K562 (cell line): Measurements from ENCODE around the gene C1orf21. TPM values are rescaled to one million over a fixed set of nuclear protein-coding genes. Genes with fewer than 3 reads are reported as not detected.

Experiments
- ATAC-seq: fragments of 200-7000 bp; cut with Tn5 transposase; 3 replicates; pipeline ENCODE4 v1.9.1; 2020; ENCODE audit warnings: moderate library complexity
- BruUV-seq: library from RNA; stranded (reverse); fragments of 400-500 nt; replicated peaks from 2 replicates; lab custom pipeline; 2021; lab: Mats Ljungman, UMichigan
- CTCF ChIA-PET: fragments of 300-600 bp; formaldehyde crosslinking; extraction: SDS; loops from one replicate; lab custom pipeline; 2021; ENCODE audit warnings: low intra/inter-chr PET ratio; lab: Yijun Ruan, JAX
- POLR2A ChIA-PET: fragments of 300-600, 350-650 bp; sonication (Branson Sonifier 250); formaldehyde crosslinking; extraction: SDS; loops from one replicate; lab custom pipeline; 2021; ENCODE audit warnings: antibody characterized with exemption, inconsistent platforms; lab: Yijun Ruan, JAX
- DNase-seq, 4 experiments: peaks; one replicate each; pipeline versions ENCODE4 v3.0.0 to v3.0.0-alpha.2; 2011 to 2018; ENCODE audit warnings: low spot score in 3 of 4, mixed read lengths in 3 of 4; ENCODE audit errors: extremely low read depth in 1 of 4
- FAIRE-seq: peaks from 2 replicates; lab custom pipeline; 2011; peaks lifted over from hg19 to GRCh38; lab: Jason Lieb, UNC
- H2AFZ ChIP-seq: 2 replicates; pipeline ENCODE4 v1.6.0; 2011; ENCODE audit warnings: low read depth, low read length, control low read depth, inconsistent platforms
- H3K27ac ChIP-seq: fragments of 200-600 bp; 3 replicates; pipeline ENCODE4 v1.8.0; 2011; ENCODE audit warnings: low read depth, mild to moderate bottlenecking, control low read depth, inconsistent platforms, low read length, moderate library complexity, mixed read lengths; ENCODE audit errors: extremely low read depth
- H3K27me3 ChIP-seq, 2 experiments: fragments of 300-600 bp in 1 of 2; 2 replicates in 1 of 2; 3 replicates in 1 of 2; pipeline versions ENCODE4 v1.6.0 to v1.8.0; 2011; ENCODE audit warnings: inconsistent platforms in 2 of 2, low read length in 2 of 2, mild to moderate bottlenecking in 1 of 2, mixed read lengths in 1 of 2, moderate library complexity in 1 of 2; ENCODE audit not compliant: control insufficient read depth in 2 of 2, insufficient read depth in 2 of 2
- H3K36me3 ChIP-seq: fragments of 300-600 bp; 3 replicates; pipeline ENCODE4 v1.8.0; 2011; ENCODE audit warnings: mild to moderate bottlenecking, low read length, inconsistent platforms; ENCODE audit not compliant: control insufficient read depth, insufficient read depth
- H3K4me1 ChIP-seq, 2 experiments: fragments of 200-600 bp in 1 of 2; replicated peaks in 1 of 2; 2 replicates in 1 of 2; 3 replicates in 1 of 2; pipeline versions ENCODE4 v1.5.1 to v1.8.0; 2011; ENCODE audit warnings: inconsistent platforms in 2 of 2, low read length in 2 of 2, mild to moderate bottlenecking in 1 of 2, mixed read lengths in 1 of 2, moderate library complexity in 1 of 2; ENCODE audit not compliant: control insufficient read depth in 2 of 2, insufficient read depth in 2 of 2
- H3K4me2 ChIP-seq: 2 replicates; pipeline ENCODE4 v1.6.1; 2011; ENCODE audit warnings: low read length, control low read depth, inconsistent platforms, mixed read lengths; ENCODE audit not compliant: insufficient read depth
- H3K4me3 ChIP-seq: fragments of 200-600 bp; sonication (generic), shearing (Covaris generic); 2 replicates; pipeline ENCODE4 v1.5.1; 2016; ENCODE audit warnings: control low read depth, inconsistent platforms
- H3K79me2 ChIP-seq: fragments of 200-600 bp; 3 replicates; pipeline ENCODE4 v1.8.0; 2011; ENCODE audit warnings: low read length, inconsistent platforms; ENCODE audit not compliant: control insufficient read depth, insufficient read depth
- H3K9ac ChIP-seq, 2 experiments: 2 replicates each; pipeline versions ENCODE4 v1.6.0 to v1.6.1; 2011; ENCODE audit warnings: low read depth in 2 of 2, low read length in 2 of 2, control low read depth in 1 of 2, inconsistent platforms in 1 of 2, mild to moderate bottlenecking in 1 of 2, mixed read lengths in 1 of 2; ENCODE audit not compliant: insufficient read depth in 1 of 2
- H3K9me1 ChIP-seq: one replicate; pipeline ENCODE4 v1.6.0; 2011; ENCODE audit warnings: inconsistent platforms, mild to moderate bottlenecking, low read length, moderate library complexity; ENCODE audit not compliant: control insufficient read depth, insufficient read depth
- H3K9me3 ChIP-seq: replicated peaks from 2 replicates; pipeline ENCODE4 v1.5.1; 2011; ENCODE audit warnings: low read depth, low read length, inconsistent platforms; ENCODE audit not compliant: control insufficient read depth, insufficient read depth
- H4K20me1 ChIP-seq: replicated peaks from 2 replicates; pipeline ENCODE4 v1.6.1; 2011; ENCODE audit warnings: low read length, inconsistent platforms, mixed read lengths; ENCODE audit not compliant: control insufficient read depth, insufficient read depth
- ARID4B ChIP-seq: sonication (generic); formaldehyde crosslinking; IDR thresholded peaks from 2 replicates; pipeline ENCODE4 v1.8.0; 2022; ENCODE audit warnings: mild to moderate bottlenecking, missing genetic modification reagents
- CHD2 ChIP-seq: IDR thresholded peaks from 2 replicates; pipeline ENCODE4 v1.6.1; 2011; ENCODE audit warnings: low read depth, low read length
- HMG20A ChIP-seq: fragments of 450-650 bp; formaldehyde crosslinking; conservative IDR thresholded peaks from 2 replicates; pipeline ENCODE4 v1.4.0; 2020; ENCODE audit warnings: mild to moderate bottlenecking, mixed read lengths
- NR2C2 ChIP-seq, 2 experiments: fragments of 200-800 bp in 1 of 2; sonication (Bioruptor generic) in 1 of 2; sonication (generic) in 1 of 2; formaldehyde crosslinking in 1 of 2; IDR thresholded peaks; 2 replicates each; pipeline versions ENCODE4 v1.6.1 to v1.8.0; 2016 to 2022; ENCODE audit warnings: mild to moderate bottlenecking in 1 of 2, missing compliant biosample characterization in 1 of 2, missing genetic modification characterization in 1 of 2, missing genetic modification reagents in 1 of 2
- RBBP5 ChIP-seq: fragments of 200-600 bp; sonication (generic); IDR thresholded peaks from 2 replicates; pipeline ENCODE4 v1.6.1; 2012; ENCODE audit warnings: borderline replicate concordance, mild to moderate bottlenecking, low read length, control low read depth, inconsistent platforms; ENCODE audit not compliant: insufficient read depth, poor library complexity, severe bottlenecking
- ZBTB40 ChIP-seq, 2 experiments: fragments of 450-650 bp in 1 of 2; sonication (generic) in 1 of 2; formaldehyde crosslinking in 1 of 2; IDR thresholded peaks; 2 replicates each; pipeline versions ENCODE4 v1.7.1 to v1.9.0; 2016 to 2022; ENCODE audit warnings: inconsistent platforms in 1 of 2, mild to moderate bottlenecking in 1 of 2, missing genetic modification reagents in 1 of 2
- WGBS: fragments of 100-300 bp; shearing (Covaris generic); methylation state at CpG from one replicate; pipeline ENCODE4 v1.1.6; 2016; ENCODE audit warnings: low coverage, mixed read lengths; ENCODE audit not compliant: insufficient coverage; ENCODE audit errors: missing lambda C conversion rate; 5-methylcytosine and 5-hydroxymethylcytosine counted together
- in situ Hi-C: fragments of 300-500 bp; cut with MboI; formaldehyde crosslinking; loops from 4 replicates; pipeline ENCODE4 v1.15.0; 2018; ENCODE audit warnings: inconsistent platforms, mixed read lengths
- intact Hi-C: fragments of 100-400 bp; cut with micrococcal nuclease; formaldehyde crosslinking; loops from 2 replicates; pipeline ENCODE4 v1.14.2; 2022
- polyA plus RNA-seq, 8 experiments: library from polyadenylated mRNA; depleted of rRNA in 4 of 8; stranded (reverse) in 5 of 8; unstranded in 3 of 8; fragments of >200 nt; fragmentation: Nextera tagmentation in 2 of 8; fragmentation: Illumina TruSeq in 1 of 8; extraction: Ambion mirVana in 2 of 8; extraction: Trizol in 1 of 8; gene quantifications; 2 replicates each; pipeline versions ENCODE4 v1.2.1 to v1.2.3, GENCODE V29; 2011 to 2014; ENCODE audit warnings: inconsistent platforms in 1 of 8, missing spikeins in 1 of 8
- total RNA-seq, 7 experiments: library from RNA; depleted of rRNA in 6 of 7; stranded (reverse); fragments of >200 nt in 6 of 7; fragmentation: Illumina TruSeq in 2 of 7; extraction: Trizol in 2 of 7; gene quantifications; 2 replicates each; pipeline versions ENCODE4 v1.2.1 to v1.2.3, GENCODE V29; 2011 to 2021; ENCODE audit warnings: low replicate concordance in 1 of 7

Gene C1orf21
- total and polyA plus RNA-seq, 9 of the 15 experiments (the other 6 are each of a cell fraction or from before 2014, with no cell fraction given), result under 0.01 to 0.31 (median 0.07) TPM

GRCh38 chr1:184542291-184542690 lies 155.5 kb downstream of the C1orf21 start:
- no peak for FAIRE-seq
- Histone ChIP-seq H3K79me2 (no peaks in the 10 kb centered on the region), H3K9ac (no peak overlapping the region), H3K4me2 (no peak overlapping the region), H2AFZ (no peak overlapping the region), H3K27me3 (no peaks in the 10 kb centered on the region), H3K4me1 (no peaks in the 10 kb centered on the region), H3K4me3 (no peak overlapping the region), H4K20me1 (no peaks in the 10 kb centered on the region), H3K36me3 (no peaks in the 10 kb centered on the region), H3K27ac (no peak overlapping the region), H3K9me1 (no peaks in the 10 kb centered on the region), H3K9me3 (no peaks in the 10 kb centered on the region)
- in situ Hi-C loops, result no loop called here
- no peak for DNase-seq
- 2% methylated on average over 3 of the region's 3 CpGs for WGBS
- ATAC-seq, result no peak
- POLR2A ChIA-PET, result interaction anchor here (0.7 kb wide), 1 partner anchor 122 kb away, joined by 3 read pairs; no protein-coding TSS in a partner anchor
- no TSS peak for BruUV-seq
- CTCF ChIA-PET, result interaction anchor here (0.7 kb wide), 1 partner anchor 288 kb away, joined by 3 read pairs; no protein-coding TSS in a partner anchor
- intact Hi-C loops, result no loop called here
- TF ChIP-seq RBBP5, result no peak
- no peak for TF ChIP-seq ARID4B (CRISPR knock-in tag)
- TF ChIP-seq CHD2, result no peak
- TF ChIP-seq ZBTB40 (IDR thresholded peaks at IDR 0.05), result no peak
- no peak for TF ChIP-seq ZBTB40 (CRISPR knock-in tag; IDR thresholded peaks at IDR 0.05)
- TF ChIP-seq NR2C2 (CRISPR knock-in tag; IDR thresholded peaks at IDR 0.05), result no peak
- no peak for TF ChIP-seq NR2C2 (tag; IDR thresholded peaks at IDR 0.05)
- no peak for TF ChIP-seq HMG20A
